Thoracic aorta (tissue), 2 donors: Measurements from ENCODE around the gene ICAM4. TPM values are rescaled to one million over a fixed set of nuclear protein-coding genes. Genes with fewer than 3 reads are reported as not detected.
"Not testable (repeated sequence)": the region's sequence is repeated elsewhere in the genome, so short reads cannot be mapped to it uniquely, and the experiment has no call there.

Source experiments
- ATAC-seq: fragments of 150-250 bp; one replicate; pipeline ENCODE4 v1.8.0; 2017; ENCODE audit warnings: low read depth; ENCODE audit not compliant: insufficient number of reproducible peaks, low FRiP score
- DNase-seq: peaks from one replicate; pipeline ENCODE4 v3.0.0-alpha.2; 2020; ENCODE audit warnings: low spot score
- H3K27ac ChIP-seq, 2 donors: fragments of 200-600 bp; sonication (generic); 1 replicate in 1 of 2; 2 replicates in 1 of 2; pipeline ENCODE4 v1.5.1; 2016; ENCODE audit warnings: mild to moderate bottlenecking in 2 of 2, moderate library complexity in 2 of 2
- H3K27me3 ChIP-seq: fragments of 200-600 bp; sonication (generic); replicated peaks from 2 replicates; pipeline ENCODE4 v1.6.0; 2016; ENCODE audit warnings: mild to moderate bottlenecking; ENCODE audit not compliant: insufficient read depth
- H3K36me3 ChIP-seq: fragments of 200-600 bp; sonication (generic); one replicate; pipeline ENCODE4 v1.5.1; 2016
- H3K4me1 ChIP-seq, 2 donors: fragments of 200-600 bp; sonication (generic); 1 replicate in 1 of 2; 2 replicates in 1 of 2; pipeline versions ENCODE4 v1.5.1 to v1.6.0; 2016; ENCODE audit warnings: low read depth in 2 of 2, mild to moderate bottlenecking in 1 of 2; ENCODE audit not compliant: control insufficient read depth in 1 of 2
- H3K4me3 ChIP-seq: fragments of 200-600 bp; sonication (generic); 2 replicates; pipeline ENCODE4 v1.5.1; 2016; ENCODE audit warnings: mild to moderate bottlenecking
- H3K9me3 ChIP-seq: fragments of 200-600 bp; sonication (generic); 2 replicates; pipeline ENCODE4 v1.5.1; 2016
- CTCF ChIP-seq: fragments of 200-600 bp; sonication (generic); IDR thresholded peaks from one replicate; pipeline ENCODE4 v1.5.1; 2019; ENCODE audit warnings: antibody characterized with exemption
- total RNA-seq, 2 donors: library from RNA; depleted of rRNA; stranded (reverse); fragments of >200 nt; gene quantifications; one replicate each; pipeline versions ENCODE4 v1.1.0 to v1.2.3, GENCODE V29; 2016

Gene ICAM4
- total RNA-seq, 2 donors from 2014 or later: 0.95 to 2.0 TPM

GRCh38 chr19:10278935-10279334, 7.8 kb upstream of the ICAM4 start:
- Histone ChIP-seq H3K27ac (no peak overlapping the region), H3K4me3 (no peak overlapping the region), H3K4me1 (no peaks in the 10 kb centered on the region), H3K9me3 (no peaks in the 10 kb centered on the region), H3K27me3 (no peaks in the 10 kb centered on the region), H3K36me3 (peaks cover 4% of the 10 kb centered on the region)
- DNase-seq (no peak), ATAC-seq (no peak)
- TF ChIP-seq CTCF: no peak

- Histone ChIP-seq H3K4me3 (no peak overlapping the region), H3K27ac (no peak overlapping the region), H3K9me3 (no peaks in the 10 kb centered on the region), H3K4me1 (no peaks in the 10 kb centered on the region), H3K36me3 (peaks cover 5% of the 10 kb centered on the region), H3K27me3 (no peaks in the 10 kb centered on the region)
- ATAC-seq (no peak), DNase-seq (no peak)
- no peak for TF ChIP-seq CTCF
These were observed 6.9 kb upstream of the ICAM4 start for GRCh38 chr19:10279737-10280442.

- H3K27ac ChIP-seq, H3K4me1 ChIP-seq, H3K4me3 ChIP-seq, H3K27me3 ChIP-seq, ATAC-seq, DNase-seq, H3K9me3 ChIP-seq, H3K36me3 ChIP-seq: not testable (repeated sequence)
These were observed 4.7 kb upstream of the ICAM4 start for GRCh38 chr19:10282043-10282442.

GRCh38 chr19:10283301-10284064, 3.3 kb upstream of the ICAM4 start:
- no peak for TF ChIP-seq CTCF
- Histone ChIP-seq H3K27me3 (no peaks in the 10 kb centered on the region), H3K9me3 (no peaks in the 10 kb centered on the region), H3K4me1 (peaks cover 13 to 17% of the 10 kb centered on the region in 2 donors), H3K36me3 (peaks cover 5% of the 10 kb centered on the region), H3K4me3 (no peak overlapping the region), H3K27ac (no peak overlapping the region)
- no peak for DNase-seq
- ATAC-seq: no peak

- H3K4me1 ChIP-seq: peaks cover 21 to 26% of the 10 kb centered on the region in 2 donors
- no peak overlapping the region for H3K27ac ChIP-seq
- H3K36me3 ChIP-seq: peaks cover 5% of the 10 kb centered on the region
- ATAC-seq (no peak), DNase-seq (no peak)
- no peak for TF ChIP-seq CTCF
- no peak overlapping the region for H3K4me3 ChIP-seq
- H3K27me3 ChIP-seq: peaks cover 2% of the 10 kb centered on the region
- H3K9me3 ChIP-seq: no peaks in the 10 kb centered on the region
These were observed 2.4 kb upstream of the ICAM4 start for GRCh38 chr19:10284065-10284959.
